H9 (cell line): ENCODE results near the gene METTL22. TPM values are rescaled to one million over a fixed set of nuclear protein-coding genes. Genes with fewer than 3 reads are reported as not detected.

Source experiments
- DNase-seq: peaks from one replicate; pipeline ENCODE4 v3.0.0-alpha.2; 2017
- H2AFZ ChIP-seq: one replicate; pipeline ENCODE4 v1.6.1; 2013; ENCODE audit warnings: mild to moderate bottlenecking, low read length, control low read depth, moderate library complexity
- H2AK5ac ChIP-seq: 2 replicates; pipeline ENCODE4 v1.6.1; 2013; ENCODE audit warnings: low read length, control low read depth, mixed read lengths; ENCODE audit not compliant: insufficient read length
- H2BK120ac ChIP-seq: one replicate; pipeline ENCODE4 v1.6.1; 2013; ENCODE audit warnings: low read depth, mild to moderate bottlenecking, low read length, control low read depth, inconsistent platforms; ENCODE audit not compliant: poor library complexity, severe bottlenecking
- H2BK12ac ChIP-seq: 2 replicates; pipeline ENCODE4 v1.6.1; 2013; ENCODE audit warnings: low read length, control low read depth, mixed read lengths, low read depth; ENCODE audit not compliant: insufficient read length
- H2BK15ac ChIP-seq: 2 replicates; pipeline ENCODE4 v1.6.1; 2013; ENCODE audit warnings: low read depth, low read length, control low read depth
- H2BK20ac ChIP-seq: one replicate; pipeline ENCODE4 v1.6.1; 2013; ENCODE audit warnings: low read depth, mild to moderate bottlenecking, low read length, control low read depth, inconsistent platforms; ENCODE audit not compliant: poor library complexity, severe bottlenecking
- H2BK5ac ChIP-seq: 2 replicates; pipeline ENCODE4 v1.6.1; 2013; ENCODE audit warnings: low read length, control low read depth, mixed read lengths; ENCODE audit not compliant: insufficient read length
- H3K14ac ChIP-seq: 2 replicates; pipeline ENCODE4 v1.6.1; 2013; ENCODE audit warnings: low read length, control low read depth; ENCODE audit not compliant: insufficient read depth
- H3K18ac ChIP-seq: 2 replicates; pipeline ENCODE4 v1.6.1; 2013; ENCODE audit warnings: low read depth, mild to moderate bottlenecking, mixed read lengths, low read length, control low read depth; ENCODE audit not compliant: insufficient read length
- H3K23ac ChIP-seq: 2 replicates; pipeline ENCODE4 v1.6.1; 2013; ENCODE audit warnings: low read length, control low read depth, mixed read lengths, low read depth; ENCODE audit not compliant: insufficient read length
- H3K23me2 ChIP-seq: 2 replicates; pipeline ENCODE4 v1.6.1; 2013; ENCODE audit warnings: low read depth, mild to moderate bottlenecking, mixed read lengths, low read length, control low read depth; ENCODE audit not compliant: insufficient read length, poor library complexity, severe bottlenecking
- H3K27ac ChIP-seq: 2 replicates; pipeline ENCODE4 v1.5.1; 2013; ENCODE audit warnings: low read length, control low read depth, mixed read lengths, low read depth; ENCODE audit not compliant: insufficient read length
- H3K27me3 ChIP-seq: 2 replicates; pipeline ENCODE4 v1.6.1; 2013; ENCODE audit warnings: low read length, control low read depth, inconsistent platforms; ENCODE audit not compliant: insufficient read depth
- H3K4ac ChIP-seq: 2 replicates; pipeline ENCODE4 v1.6.1; 2013; ENCODE audit warnings: low read depth, mild to moderate bottlenecking, control low read depth, inconsistent platforms, low read length, moderate library complexity
- H3K4me1 ChIP-seq: 2 replicates; pipeline ENCODE4 v1.6.1; 2013; ENCODE audit warnings: low read length, control low read depth, inconsistent platforms; ENCODE audit not compliant: insufficient read depth
- H3K4me2 ChIP-seq: 2 replicates; pipeline ENCODE4 v1.6.1; 2013; ENCODE audit warnings: low read length, control low read depth, mixed read lengths; ENCODE audit not compliant: insufficient read length, insufficient read depth
- H3K56ac ChIP-seq: 2 replicates; pipeline ENCODE4 v1.6.1; 2013; ENCODE audit warnings: low read depth, mild to moderate bottlenecking, mixed read lengths, low read length, control low read depth; ENCODE audit not compliant: insufficient read length
- H3K79me1 ChIP-seq: 2 replicates; pipeline ENCODE4 v1.6.1; 2013; ENCODE audit warnings: low read depth, mild to moderate bottlenecking, moderate library complexity, low read length, control low read depth, inconsistent platforms; ENCODE audit not compliant: insufficient read depth, poor library complexity, severe bottlenecking
- H3K79me2 ChIP-seq: 2 replicates; pipeline ENCODE4 v1.6.1; 2013; ENCODE audit warnings: low read length, control low read depth, inconsistent platforms; ENCODE audit not compliant: insufficient read depth
- H3K9ac ChIP-seq: 2 replicates; pipeline ENCODE4 v1.6.1; 2013; ENCODE audit warnings: low read length, control low read depth, mixed read lengths; ENCODE audit not compliant: insufficient read length; ENCODE audit errors: extremely low read depth
- H3K9me3 ChIP-seq: one replicate; pipeline ENCODE4 v1.6.1; 2013; ENCODE audit warnings: low read depth, low read length, inconsistent platforms; ENCODE audit not compliant: control insufficient read depth
- H3T11ph ChIP-seq: one replicate; pipeline ENCODE4 v1.6.1; 2013; ENCODE audit warnings: mild to moderate bottlenecking, low read length, control low read depth, inconsistent platforms
- H4K20me1 ChIP-seq: one replicate; pipeline ENCODE4 v1.6.1; 2013; ENCODE audit not compliant: control insufficient read depth, insufficient read length, insufficient read depth
- H4K5ac ChIP-seq: 2 replicates; pipeline ENCODE4 v1.6.1; 2013; ENCODE audit warnings: low read depth, mild to moderate bottlenecking, mixed read lengths, low read length, control low read depth; ENCODE audit not compliant: insufficient read length
- H4K8ac ChIP-seq: replicated peaks from 2 replicates; pipeline ENCODE4 v1.6.1; 2013; ENCODE audit warnings: low read length, control low read depth, mixed read lengths, low read depth; ENCODE audit not compliant: insufficient read length
- H4K91ac ChIP-seq: 2 replicates; pipeline ENCODE4 v1.6.1; 2013; ENCODE audit warnings: low read depth, mild to moderate bottlenecking, moderate library complexity, mixed read lengths, low read length, control low read depth; ENCODE audit not compliant: insufficient read length
- H3K27ac Mint-ChIP-seq, 3 experiments: 2 replicates in 2 of 3; 3 replicates in 1 of 3; pipeline ENCODE4 v1.8.0; 2020 to 2021; ENCODE audit warnings: mixed read lengths in 3 of 3, mild to moderate bottlenecking in 1 of 3, moderate library complexity in 1 of 3
- H3K27me3 Mint-ChIP-seq: 2 replicates; pipeline ENCODE4 v1.8.0; 2021; ENCODE audit warnings: low read depth, mild to moderate bottlenecking, moderate library complexity, mixed read lengths
- H3K36me3 Mint-ChIP-seq, 3 experiments: 2 replicates in 2 of 3; 3 replicates in 1 of 3; pipeline ENCODE4 v1.8.0; 2020 to 2021; ENCODE audit warnings: low read depth in 3 of 3, mixed read lengths in 3 of 3; ENCODE audit not compliant: insufficient read depth in 1 of 3
- H3K4me1 Mint-ChIP-seq, 2 experiments: 2 replicates each; pipeline ENCODE4 v1.8.0; 2020; ENCODE audit warnings: mixed read lengths in 2 of 2
- H3K4me3 Mint-ChIP-seq, 2 experiments: 2 replicates in 1 of 2; 3 replicates in 1 of 2; pipeline ENCODE4 v1.8.0; 2020 to 2021; ENCODE audit warnings: mild to moderate bottlenecking in 2 of 2, mixed read lengths in 2 of 2, moderate library complexity in 1 of 2
- H3K9me3 Mint-ChIP-seq, 2 experiments: 2 replicates in 1 of 2; 3 replicates in 1 of 2; pipeline ENCODE4 v1.8.0; 2020; ENCODE audit warnings: mild to moderate bottlenecking in 2 of 2, mixed read lengths in 2 of 2, moderate library complexity in 1 of 2
- CTCF ChIP-seq: fragments of 200-600 bp; sonication (generic); conservative IDR thresholded peaks from 3 replicates; pipeline ENCODE4 v1.8.0; 2021; ENCODE audit warnings: antibody characterized with exemption, mild to moderate bottlenecking
- WGBS: extraction: QIAGEN DNeasy Blood & Tissue Kit; methylation state at CpG from one replicate; pipeline ENCODE4 v1.1.7; 2013; ENCODE audit warnings: missing lambda C conversion rate, low lambda C conversion rate, mixed read lengths; ENCODE audit not compliant: insufficient read length; ENCODE audit errors: extremely low coverage; 5-methylcytosine and 5-hydroxymethylcytosine counted together
- total RNA-seq: library from RNA; stranded (reverse); gene quantifications from 2 replicates; pipeline ENCODE4 v1.2.1, GENCODE V29; 2021

METTL22 gene
- total RNA-seq, 1 experiment from 2014 or later, result 51.9 TPM

- no CpG with 5 or more reads among the region's 5 CpGs for WGBS
These were observed 25.7 kb upstream of the METTL22 start for GRCh38 chr16:8595783-8596182.

More at GRCh38 chr16:8595783-8596182, 25.7 kb upstream of the METTL22 start:
- Mint-ChIP-seq H3K4me3 (no peak overlapping the region), H3K27ac (no peak overlapping the region), H3K9me3 (peaks cover 4 to 9% of the 10 kb centered on the region in 2 experiments), H3K36me3 (no peaks in the 10 kb centered on the region), H3K27me3 (peaks cover 31% of the 10 kb centered on the region), H3K4me1 (no peaks in the 10 kb centered on the region)
- Histone ChIP-seq H3K23me2 (no peaks in the 10 kb centered on the region), H2BK120ac (no peak overlapping the region), H4K8ac (no peak overlapping the region), H3T11ph (no peak overlapping the region), H3K79me2 (no peaks in the 10 kb centered on the region), H3K27me3 (peaks cover under 1% of the 10 kb centered on the region; the same call in 1 of the 2 replicates), H3K4me2 (no peak overlapping the region), H3K9ac (no peak overlapping the region), H4K91ac (no peak overlapping the region), H2BK12ac (no peak overlapping the region), H3K27ac (no peak overlapping the region), H3K9me3 (no peaks in the 10 kb centered on the region), H2BK20ac (no peak overlapping the region), H3K4me1 (no peaks in the 10 kb centered on the region), H3K4ac (no peak overlapping the region), H2AK5ac (no peak overlapping the region), H2AFZ (no peak overlapping the region), H2BK15ac (no peak overlapping the region), H3K23ac (no peak overlapping the region), H3K56ac (no peak overlapping the region), H2BK5ac (no peak overlapping the region), H4K5ac (no peak overlapping the region), H3K79me1 (no peaks in the 10 kb centered on the region), H3K18ac (no peak overlapping the region), H4K20me1 (no peaks in the 10 kb centered on the region), H3K14ac (no peak overlapping the region)
- no peak for DNase-seq
- TF ChIP-seq CTCF, result no peak
